ENCODE results near the gene ST6GAL1. TPM values are rescaled to one million over a fixed set of nuclear protein-coding genes. Genes with fewer than 3 reads are reported as not detected.

The ST6GAL1 gene
- total RNA-seq, 1 experiment from 2014 or later, result 15.6 TPM

DNA sequence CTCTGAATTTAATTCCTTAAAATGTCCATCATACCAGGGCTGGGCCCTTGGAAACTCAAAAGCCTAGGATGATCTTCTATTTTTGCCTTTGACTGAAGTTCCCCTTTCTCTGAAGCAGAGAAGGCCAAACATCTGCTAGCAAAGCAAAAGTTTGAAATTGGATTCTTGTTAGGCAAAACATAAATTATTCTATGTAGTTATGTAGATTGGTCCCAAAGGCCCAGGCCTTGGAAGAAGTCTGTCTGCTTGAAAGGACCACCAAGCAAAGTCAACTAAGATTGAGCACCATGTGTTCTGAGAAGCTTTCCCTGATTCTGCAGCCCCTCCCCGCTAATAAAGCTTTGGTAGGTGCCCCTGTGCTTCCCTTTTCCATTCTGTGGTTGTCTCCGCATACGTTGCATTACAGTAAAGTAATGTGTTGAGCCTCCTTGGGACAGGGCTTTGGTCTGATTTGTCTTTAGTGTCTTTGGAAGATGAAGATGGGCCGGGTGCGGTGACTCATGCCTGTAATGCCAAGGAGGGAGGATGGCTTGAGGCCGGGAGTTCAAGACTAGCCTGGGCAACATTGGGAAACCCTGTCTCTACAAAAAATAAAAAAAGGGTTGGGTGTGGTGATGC lies 152.5 kb downstream of the ST6GAL1 start (continued):
- TF ChIP-seq, protein P1, sequence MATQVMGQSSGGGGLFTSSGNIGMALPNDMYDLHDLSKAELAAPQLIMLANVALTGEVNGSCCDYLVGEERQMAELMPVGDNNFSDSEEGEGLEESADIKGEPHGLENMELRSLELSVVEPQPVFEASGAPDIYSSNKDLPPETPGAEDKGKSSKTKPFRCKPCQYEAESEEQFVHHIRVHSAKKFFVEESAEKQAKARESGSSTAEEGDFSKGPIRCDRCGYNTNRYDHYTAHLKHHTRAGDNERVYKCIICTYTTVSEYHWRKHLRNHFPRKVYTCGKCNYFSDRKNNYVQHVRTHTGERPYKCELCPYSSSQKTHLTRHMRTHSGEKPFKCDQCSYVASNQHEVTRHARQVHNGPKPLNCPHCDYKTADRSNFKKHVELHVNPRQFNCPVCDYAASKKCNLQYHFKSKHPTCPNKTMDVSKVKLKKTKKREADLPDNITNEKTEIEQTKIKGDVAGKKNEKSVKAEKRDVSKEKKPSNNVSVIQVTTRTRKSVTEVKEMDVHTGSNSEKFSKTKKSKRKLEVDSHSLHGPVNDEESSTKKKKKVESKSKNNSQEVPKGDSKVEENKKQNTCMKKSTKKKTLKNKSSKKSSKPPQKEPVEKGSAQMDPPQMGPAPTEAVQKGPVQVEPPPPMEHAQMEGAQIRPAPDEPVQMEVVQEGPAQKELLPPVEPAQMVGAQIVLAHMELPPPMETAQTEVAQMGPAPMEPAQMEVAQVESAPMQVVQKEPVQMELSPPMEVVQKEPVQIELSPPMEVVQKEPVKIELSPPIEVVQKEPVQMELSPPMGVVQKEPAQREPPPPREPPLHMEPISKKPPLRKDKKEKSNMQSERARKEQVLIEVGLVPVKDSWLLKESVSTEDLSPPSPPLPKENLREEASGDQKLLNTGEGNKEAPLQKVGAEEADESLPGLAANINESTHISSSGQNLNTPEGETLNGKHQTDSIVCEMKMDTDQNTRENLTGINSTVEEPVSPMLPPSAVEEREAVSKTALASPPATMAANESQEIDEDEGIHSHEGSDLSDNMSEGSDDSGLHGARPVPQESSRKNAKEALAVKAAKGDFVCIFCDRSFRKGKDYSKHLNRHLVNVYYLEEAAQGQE (IDR thresholded peaks at IDR 0.05; ENCODE audit: low read depth), result no peak
- TF ChIP-seq ZFX (IDR thresholded peaks at IDR 0.05) (no peak), ZNF274 (IDR thresholded peaks at IDR 0.05; ENCODE audit: low read depth, low read length) (no peak), SIN3A (IDR thresholded peaks at IDR 0.05; ENCODE audit: low read depth) (no peak), SRF (IDR thresholded peaks at IDR 0.05; ENCODE audit: low read depth) (no peak), RAD21 (IDR thresholded peaks at IDR 0.05; ENCODE audit: low read depth) (no peak), CBX3 (IDR thresholded peaks at IDR 0.05; ENCODE audit: low read depth) (no peak), SP1 (IDR thresholded peaks at IDR 0.05; ENCODE audit: low read depth) (no peak)
- TF ChIP-seq, protein P2, sequence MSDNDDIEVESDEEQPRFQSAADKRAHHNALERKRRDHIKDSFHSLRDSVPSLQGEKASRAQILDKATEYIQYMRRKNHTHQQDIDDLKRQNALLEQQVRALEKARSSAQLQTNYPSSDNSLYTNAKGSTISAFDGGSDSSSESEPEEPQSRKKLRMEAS (IDR thresholded peaks at IDR 0.05), result no peak

DNA sequence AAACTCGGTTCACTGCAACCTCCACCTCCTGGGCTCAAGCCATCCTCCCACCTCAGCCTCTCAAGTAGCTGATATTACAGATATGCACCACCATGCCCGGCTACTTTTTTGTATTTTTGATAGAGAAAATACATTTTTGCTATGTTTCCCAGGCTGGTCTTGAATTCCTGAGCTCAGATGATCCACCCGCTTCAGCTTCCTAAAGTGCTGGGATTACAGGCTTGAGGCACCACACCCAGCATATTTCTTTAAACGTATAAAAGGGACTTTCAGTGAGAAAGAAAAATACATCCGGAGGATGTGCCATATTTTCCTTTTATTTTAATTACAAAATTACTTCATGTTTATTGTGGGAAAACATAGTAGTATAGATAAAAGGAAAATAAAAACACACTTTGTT lies 153.8 kb downstream of the ST6GAL1 start:
- no peak overlapping the region for H3K4me2 ChIP-seq (ENCODE audit: low read length)
- no peak overlapping the region for H2AFZ ChIP-seq (ENCODE audit: low read depth, low read length, poor library complexity, severe bottlenecking)
- H3K27ac ChIP-seq (ENCODE audit: low read depth, low read length), result no peak overlapping the region
- H3K4me1 ChIP-seq (ENCODE audit: control insufficient read depth in 1 of 2, insufficient read depth in 2 of 2, low read length in 2 of 2), result no peaks in the 10 kb centered on the region
- POLR2A ChIA-PET, result no interaction called here
- peaks cover 0 to 4% of the 10 kb centered on the region in 2 experiments; a peak in 1 of 4 replicates for H3K9me3 ChIP-seq (ENCODE audit: control insufficient read depth in 1 of 2, insufficient read depth in 1 of 2, low read depth in 1 of 2, low read length in 2 of 2)
- no peaks in the 10 kb centered on the region for H3K27me3 ChIP-seq (ENCODE audit: insufficient read depth, low read length)
- H3K4me3 ChIP-seq (replicated peaks in 1 of 2; ENCODE audit: low read depth in 1 of 2, low read length in 2 of 2), result no peak overlapping the region
- DNase-seq (ENCODE audit: low read depth, low spot score) (no peak), ATAC-seq (no peak)
- intact Hi-C loops (cut with micrococcal nuclease), result no loop called here
- H3K36me3 ChIP-seq (ENCODE audit: control insufficient read depth in 1 of 2, insufficient read depth in 2 of 2, low read length in 2 of 2), result no peaks in the 10 kb centered on the region
- H3K9ac ChIP-seq (ENCODE audit: low read length), result no peak overlapping the region
- H3K9me2 ChIP-seq (ENCODE audit: insufficient read depth), result no peaks in the 10 kb centered on the region
- H4K20me1 ChIP-seq (ENCODE audit: insufficient read depth), result no peaks in the 10 kb centered on the region
- BruUV-seq (replicated peaks), result no TSS peak
- CTCF ChIA-PET, result no interaction called here
- RAD21 ChIA-PET (ENCODE audit: low non-redundant PET in 1 of 2, low total read pairs in 2 of 2, uncharacterized antibody in 2 of 2, unreplicated experiment in 2 of 2), result no interaction called here
- no peaks in the 10 kb centered on the region for H3K79me2 ChIP-seq (ENCODE audit: insufficient read depth, low read length)
- TF ChIP-seq JUND (IDR thresholded peaks at IDR 0.05), result no peak
- TF ChIP-seq YY1 (IDR thresholded peaks at IDR 0.05; ENCODE audit: extremely low read depth, insufficient replicate concordance, low read depth, low read length), result no peak
- TF ChIP-seq ELF1 (IDR thresholded peaks at IDR 0.05; ENCODE audit: borderline replicate concordance, low read depth), result no peak
- no peak for TF ChIP-seq ZNF274 (IDR thresholded peaks at IDR 0.05; ENCODE audit: low read depth, low read length)
- TF ChIP-seq TCF7L2 (IDR thresholded peaks at IDR 0.05; ENCODE audit: borderline replicate concordance, extremely low read depth, insufficient read depth, insufficient read length), result no peak
- no peak for TF ChIP-seq FOSL1 (IDR thresholded peaks at IDR 0.05; ENCODE audit: low read depth)
- TF ChIP-seq RAD21 (IDR thresholded peaks at IDR 0.05; ENCODE audit: low read depth), result no peak
- TF ChIP-seq EGR1 (IDR thresholded peaks at IDR 0.05; ENCODE audit: low read depth), result no peak
- no peak for TF ChIP-seq CTCF (IDR thresholded peaks at IDR 0.05 in 2 of 3, conservative IDR thresholded peaks at IDR 0.05 in 1 of 3; ENCODE audit: borderline replicate concordance in 1 of 3, insufficient read depth in 1 of 3, low read depth in 2 of 3, low read length in 2 of 3)
- TF ChIP-seq POLR2A (IDR thresholded peaks at IDR 0.05; ENCODE audit: borderline replicate concordance, extremely low read depth, insufficient read depth, insufficient read length), result no peak
- TF ChIP-seq ZFX (IDR thresholded peaks at IDR 0.05), result no peak
- no peak for TF ChIP-seq ZBTB33 (IDR thresholded peaks at IDR 0.05; ENCODE audit: extremely low read depth, insufficient replicate concordance, low read length)
- TF ChIP-seq CEBPB (IDR thresholded peaks at IDR 0.05; ENCODE audit: low read depth), result no peak

All from HCT116 (cell line).